Caco-2 (cell line): ENCODE data around the gene KIF26B. TPM values are rescaled to one million over a fixed set of nuclear protein-coding genes. Genes with fewer than 3 reads are reported as not detected.

Experiments used
- BruUV-seq: library from RNA; stranded (reverse); fragments of 400-500 nt; replicated peaks from 2 replicates; lab custom pipeline; 2021; lab: Mats Ljungman, UMichigan
- CTCF ChIA-PET: fragments of 300-600 bp; sonication (Branson Sonifier 250); formaldehyde crosslinking; loops from one replicate; lab custom pipeline; 2022; ENCODE audit warnings: antibody characterized with exemption; lab: Charles Lee
- POLR2A ChIA-PET: fragments of 300-600 bp; sonication (Branson Sonifier 250); formaldehyde crosslinking; loops from one replicate; lab custom pipeline; 2022; ENCODE audit warnings: antibody characterized with exemption; lab: Charles Lee
- DNase-seq, 2 experiments: peaks; one replicate each; pipeline versions ENCODE4 v3.0.0 to v3.0.0-alpha.2; 2020 to 2022
- H3K27me3 ChIP-seq: replicated peaks from 2 replicates; pipeline ENCODE4 v1.6.0; 2011; ENCODE audit warnings: low read length; ENCODE audit not compliant: control insufficient read depth, insufficient read depth
- H3K36me3 ChIP-seq: 2 replicates; pipeline ENCODE4 v1.5.1; 2011; ENCODE audit warnings: low read length; ENCODE audit not compliant: control insufficient read depth, insufficient read depth
- H3K4me1 ChIP-seq: fragments of 250-450 bp; sonication (Bioruptor Pico); 2 replicates; pipeline ENCODE4 v1.5.1; 2020; ENCODE audit warnings: mild to moderate bottlenecking
- H3K4me3 ChIP-seq: 2 replicates; pipeline ENCODE4 v1.5.1; 2011; ENCODE audit warnings: low read depth, mild to moderate bottlenecking, control low read depth, low read length
- H3K9me3 ChIP-seq: fragments of 250-450 bp; sonication (Bioruptor Pico); 2 replicates; pipeline ENCODE4 v1.5.1; 2020; ENCODE audit warnings: mild to moderate bottlenecking, moderate library complexity
- H3K27ac Mint-ChIP-seq: one replicate; pipeline ENCODE4 v1.8.0; 2022; ENCODE audit warnings: mixed read lengths; ENCODE audit not compliant: unreplicated experiment
- H3K27me3 Mint-ChIP-seq: one replicate; pipeline ENCODE4 v1.8.0; 2022; ENCODE audit warnings: mixed read lengths; ENCODE audit not compliant: insufficient read depth, unreplicated experiment
- H3K36me3 Mint-ChIP-seq: one replicate; pipeline ENCODE4 v1.8.0; 2022; ENCODE audit warnings: mild to moderate bottlenecking, mixed read lengths; ENCODE audit not compliant: insufficient read depth, unreplicated experiment
- H3K4me1 Mint-ChIP-seq: one replicate; pipeline ENCODE4 v1.8.0; 2022; ENCODE audit warnings: low read depth, mixed read lengths; ENCODE audit not compliant: unreplicated experiment
- H3K4me3 Mint-ChIP-seq: one replicate; pipeline ENCODE4 v1.8.0; 2022; ENCODE audit warnings: mild to moderate bottlenecking, moderate library complexity, mixed read lengths; ENCODE audit not compliant: unreplicated experiment
- H3K9me3 Mint-ChIP-seq: one replicate; pipeline ENCODE4 v1.8.0; 2022; ENCODE audit warnings: mixed read lengths; ENCODE audit not compliant: unreplicated experiment
- intact Hi-C: fragments of 100-400 bp; cut with micrococcal nuclease; formaldehyde crosslinking; loops from one replicate; pipeline ENCODE4 v1.10.0; 2022; ENCODE audit not compliant: unreplicated experiment
- total RNA-seq: library from RNA; stranded (reverse); gene quantifications from 2 replicates; pipeline ENCODE4 v1.2.3, GENCODE V29; 2022
- TF ChIP-seq, protein P1 (sequence below), 2 experiments: fragments of 200-600 bp in 1 of 2; IDR thresholded peaks; 1 replicate in 1 of 2; 2 replicates in 1 of 2; pipeline versions ENCODE4 v1.5.1 to v1.8.0; 2011 to 2022; ENCODE audit warnings: antibody characterized with exemption in 1 of 2, control low read depth in 1 of 2, inconsistent platforms in 1 of 2, low read depth in 1 of 2, low read length in 1 of 2, mild to moderate bottlenecking in 1 of 2, moderate library complexity in 1 of 2; ENCODE audit not compliant: insufficient read depth in 1 of 2, severe bottlenecking in 1 of 2, unreplicated experiment in 1 of 2

Gene KIF26B
- total RNA-seq, 1 experiment from 2014 or later: 4.9 TPM

- Mint-ChIP-seq H3K4me1 (peaks cover 6% of the 10 kb centered on the region), H3K27ac (no peak overlapping the region), H3K27me3 (no peaks in the 10 kb centered on the region), H3K36me3 (no peaks in the 10 kb centered on the region), H3K9me3 (no peaks in the 10 kb centered on the region), H3K4me3 (no peak overlapping the region)
- H3K4me3 ChIP-seq: no peak overlapping the region
- TF ChIP-seq, protein P1, sequence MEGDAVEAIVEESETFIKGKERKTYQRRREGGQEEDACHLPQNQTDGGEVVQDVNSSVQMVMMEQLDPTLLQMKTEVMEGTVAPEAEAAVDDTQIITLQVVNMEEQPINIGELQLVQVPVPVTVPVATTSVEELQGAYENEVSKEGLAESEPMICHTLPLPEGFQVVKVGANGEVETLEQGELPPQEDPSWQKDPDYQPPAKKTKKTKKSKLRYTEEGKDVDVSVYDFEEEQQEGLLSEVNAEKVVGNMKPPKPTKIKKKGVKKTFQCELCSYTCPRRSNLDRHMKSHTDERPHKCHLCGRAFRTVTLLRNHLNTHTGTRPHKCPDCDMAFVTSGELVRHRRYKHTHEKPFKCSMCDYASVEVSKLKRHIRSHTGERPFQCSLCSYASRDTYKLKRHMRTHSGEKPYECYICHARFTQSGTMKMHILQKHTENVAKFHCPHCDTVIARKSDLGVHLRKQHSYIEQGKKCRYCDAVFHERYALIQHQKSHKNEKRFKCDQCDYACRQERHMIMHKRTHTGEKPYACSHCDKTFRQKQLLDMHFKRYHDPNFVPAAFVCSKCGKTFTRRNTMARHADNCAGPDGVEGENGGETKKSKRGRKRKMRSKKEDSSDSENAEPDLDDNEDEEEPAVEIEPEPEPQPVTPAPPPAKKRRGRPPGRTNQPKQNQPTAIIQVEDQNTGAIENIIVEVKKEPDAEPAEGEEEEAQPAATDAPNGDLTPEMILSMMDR (IDR thresholded peaks at IDR 0.05; ENCODE audit: insufficient read depth in 1 of 2, low read depth in 1 of 2, low read length in 1 of 2, severe bottlenecking in 1 of 2, unreplicated experiment in 1 of 2): no peak
- no peaks in the 10 kb centered on the region for H3K27me3 ChIP-seq
- CTCF ChIA-PET: no interaction called here
- H3K36me3 ChIP-seq: no peaks in the 10 kb centered on the region
- POLR2A ChIA-PET: no interaction called here
- H3K9me3 ChIP-seq: no peaks in the 10 kb centered on the region
- DNase-seq: no peak
- intact Hi-C loops: no loop called here
- peaks cover 7% of the 10 kb centered on the region; the same call in 1 of the 2 replicates for H3K4me1 ChIP-seq
- BruUV-seq: no TSS peak
Measured at GRCh38 chr1:245279346-245279745, 124.6 kb downstream of the KIF26B start.

- TF ChIP-seq, protein P1 (IDR thresholded peaks at IDR 0.05; ENCODE audit: insufficient read depth in 1 of 2, low read depth in 1 of 2, low read length in 1 of 2, severe bottlenecking in 1 of 2, unreplicated experiment in 1 of 2): no peak
- intact Hi-C loops: no loop called here
- Histone ChIP-seq H3K9me3 (no peaks in the 10 kb centered on the region), H3K36me3 (no peaks in the 10 kb centered on the region), H3K4me3 (no peak overlapping the region), H3K4me1 (no peaks in the 10 kb centered on the region; the same call in 1 of the 2 replicates), H3K27me3 (no peaks in the 10 kb centered on the region)
- H3K36me3 Mint-ChIP-seq: no peaks in the 10 kb centered on the region
- no peaks in the 10 kb centered on the region for H3K4me1 Mint-ChIP-seq
- H3K27me3 Mint-ChIP-seq: no peaks in the 10 kb centered on the region
- H3K27ac Mint-ChIP-seq: no peak overlapping the region
- H3K4me3 Mint-ChIP-seq: no peak overlapping the region
- POLR2A ChIA-PET: no interaction called here
- CTCF ChIA-PET: no interaction called here
- no peaks in the 10 kb centered on the region for H3K9me3 Mint-ChIP-seq
- no peak for DNase-seq
- BruUV-seq: no TSS peak
Measured at GRCh38 chr1:245283001-245283400, 128.2 kb downstream of the KIF26B start.

DNA sequence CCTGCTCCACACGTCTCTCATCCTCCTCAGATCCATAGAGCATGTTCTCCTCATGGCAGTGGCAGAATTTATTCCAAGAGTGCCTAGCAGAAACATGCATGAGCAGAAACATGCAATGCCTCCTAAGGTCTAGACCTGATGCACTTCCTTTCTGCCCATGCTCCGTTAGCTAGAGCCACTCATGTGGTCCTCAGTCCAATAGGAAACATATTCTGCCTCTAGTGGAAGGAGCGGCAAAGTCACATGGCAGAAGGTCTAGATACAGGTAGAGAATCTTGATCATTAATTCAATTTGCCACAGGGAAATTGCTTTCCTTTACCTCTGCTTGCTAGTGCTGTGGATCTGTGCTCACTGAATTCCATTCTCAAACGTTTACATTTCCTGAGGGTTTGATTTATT, 130.4 kb downstream of the KIF26B start:
- Histone ChIP-seq H3K36me3 (no peaks in the 10 kb centered on the region), H3K4me1 (no peaks in the 10 kb centered on the region; the same call in 1 of the 2 replicates), H3K27me3 (no peaks in the 10 kb centered on the region), H3K4me3 (no peak overlapping the region), H3K9me3 (no peaks in the 10 kb centered on the region)
- no peaks in the 10 kb centered on the region for H3K36me3 Mint-ChIP-seq
- CTCF ChIA-PET: no interaction called here
- H3K9me3 Mint-ChIP-seq: no peaks in the 10 kb centered on the region
- H3K4me3 Mint-ChIP-seq: no peak overlapping the region
- BruUV-seq: no TSS peak
- H3K27ac Mint-ChIP-seq: no peak overlapping the region
- H3K27me3 Mint-ChIP-seq: no peaks in the 10 kb centered on the region
- H3K4me1 Mint-ChIP-seq: no peaks in the 10 kb centered on the region
- DNase-seq: no peak
- TF ChIP-seq, protein P1 (IDR thresholded peaks at IDR 0.05; ENCODE audit: insufficient read depth in 1 of 2, low read depth in 1 of 2, low read length in 1 of 2, severe bottlenecking in 1 of 2, unreplicated experiment in 1 of 2): peak in 1 of 2 experiments; percentile 10
- POLR2A ChIA-PET: interaction anchor here (0.6 kb wide), 1 partner anchor 51 kb away, joined by 10 read pairs; no protein-coding TSS in a partner anchor
- intact Hi-C loops: loop anchor here (2.0 kb wide), 1 partner anchor 128 kb away; no protein-coding TSS in a partner anchor
